Right renal pelvis (tissue), 4 donors: ENCODE measurements around the gene FBLN1. TPM values are rescaled to one million over a fixed set of nuclear protein-coding genes. Genes with fewer than 3 reads are reported as not detected.
A peak's percentile ranks its signal among the peaks of the same experiment; 100 is the strongest.
"Not testable (repeated sequence)": the region's sequence is repeated elsewhere in the genome, so short reads cannot be mapped to it uniquely, and the experiment has no call there.

ENCODE experiments used
- DNase-seq, 4 donors: peaks; one replicate each; pipeline ENCODE4 v3.0.0-alpha.2; 2013; ENCODE audit warnings: low read depth in 4 of 4, low spot score in 3 of 4, missing footprints in 1 of 4
- polyA plus RNA-seq, 4 donors: library from polyadenylated mRNA; unstranded; fragments of 120-200 nt; gene quantifications; one replicate each; pipeline ENCODE4 v1.2.1, GENCODE V29; 2013; ENCODE audit not compliant: insufficient read length in 4 of 4

The FBLN1 gene
- polyA plus RNA-seq, 4 donors, result 95.2 to 194 (median 139) TPM

DNA sequence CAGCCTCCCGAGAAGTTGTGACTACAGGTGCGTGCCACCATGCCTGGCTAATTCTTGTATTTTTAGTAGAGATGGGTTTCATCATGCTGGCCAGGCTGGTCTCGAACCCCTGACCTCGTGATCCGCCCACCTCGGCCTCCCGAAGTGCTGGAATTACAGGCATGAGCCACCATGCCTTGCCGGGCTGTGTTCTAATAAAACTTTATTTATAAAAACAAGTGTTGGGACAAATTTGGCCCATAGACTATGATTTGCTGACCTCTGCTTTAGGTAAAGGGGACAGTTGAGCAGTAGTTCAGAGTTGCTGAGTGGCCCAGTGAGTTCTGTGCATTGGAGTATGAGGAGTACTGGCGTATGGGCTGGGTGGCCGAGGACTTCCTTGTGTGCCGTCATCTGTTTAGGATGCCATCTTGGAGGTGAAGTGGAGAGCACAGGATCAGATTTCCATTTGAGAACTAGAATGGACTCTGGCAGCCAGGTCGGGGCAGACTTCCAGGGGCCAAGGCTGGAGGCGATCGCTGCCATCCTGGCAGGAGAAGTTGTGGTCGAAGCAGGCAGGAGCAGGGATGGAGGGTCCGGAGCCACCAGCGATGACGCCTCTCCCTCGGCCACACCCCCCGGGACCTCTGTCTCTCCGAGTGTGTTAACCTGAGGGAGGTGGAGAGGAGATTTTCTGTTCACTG, 43.8 kb downstream of the FBLN1 start:
- DNase-seq, result no peak

DNA sequence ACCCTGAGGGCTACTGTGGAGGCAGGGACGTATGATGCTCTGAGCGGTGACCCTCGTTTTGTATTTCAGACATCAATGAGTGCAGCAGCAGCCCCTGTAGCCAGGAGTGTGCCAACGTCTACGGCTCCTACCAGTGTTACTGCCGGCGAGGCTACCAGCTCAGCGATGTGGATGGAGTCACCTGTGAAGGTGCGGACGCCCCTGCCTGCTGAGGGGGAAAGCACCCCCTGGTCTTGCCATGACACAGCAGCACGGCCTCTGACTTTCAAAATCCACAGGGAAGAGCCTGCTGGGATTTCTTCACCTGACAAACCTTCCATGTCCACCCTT, 44.3 kb downstream of the FBLN1 start:
- no peak for DNase-seq

DNA sequence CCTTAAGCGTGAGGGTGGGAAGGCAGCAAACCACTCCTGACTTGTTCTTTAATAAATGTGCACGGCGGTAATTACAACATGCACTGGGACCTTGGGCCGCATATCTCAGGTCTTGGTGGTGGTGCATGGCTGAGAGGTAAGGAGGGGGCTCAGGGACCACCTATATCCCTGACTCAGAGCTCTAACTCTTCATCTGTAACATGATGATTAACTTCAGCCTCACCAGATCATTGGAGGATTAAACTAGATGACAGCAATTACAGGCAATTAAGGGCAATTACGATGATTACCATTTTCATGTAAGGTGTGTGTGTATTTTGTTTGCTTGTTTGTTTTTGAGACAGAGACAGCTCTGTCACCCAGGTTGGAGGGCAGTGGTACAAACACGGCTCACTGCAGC, 45.0 kb downstream of the FBLN1 start:
- no peak for DNase-seq

DNA sequence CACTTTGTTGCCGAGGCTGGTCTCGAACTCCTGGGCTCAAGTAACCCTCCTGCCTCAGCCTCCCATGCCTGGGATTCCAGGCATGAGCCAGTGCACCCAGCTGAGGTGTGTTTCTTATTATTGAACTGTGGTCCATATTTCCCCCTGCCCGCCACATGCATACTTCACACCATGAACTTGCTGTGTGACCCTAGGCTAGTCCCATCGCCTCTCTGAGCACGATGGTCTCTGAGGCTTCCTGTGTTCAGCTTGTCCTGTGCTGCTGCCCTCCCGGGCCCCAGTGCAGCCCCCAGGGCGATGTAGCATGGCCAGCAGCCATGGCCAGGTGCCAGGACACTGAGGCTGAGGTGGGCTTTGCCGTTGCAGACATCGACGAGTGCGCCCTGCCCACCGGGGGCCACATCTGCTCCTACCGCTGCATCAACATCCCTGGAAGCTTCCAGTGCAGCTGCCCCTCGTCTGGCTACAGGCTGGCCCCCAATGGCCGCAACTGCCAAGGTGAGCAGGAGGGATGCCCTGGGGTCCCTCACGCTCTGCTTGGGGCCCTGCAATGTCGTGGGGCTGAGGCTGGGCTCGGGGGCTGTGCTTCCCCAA, 45.7 kb downstream of the FBLN1 start:
- no peak for DNase-seq

DNA sequence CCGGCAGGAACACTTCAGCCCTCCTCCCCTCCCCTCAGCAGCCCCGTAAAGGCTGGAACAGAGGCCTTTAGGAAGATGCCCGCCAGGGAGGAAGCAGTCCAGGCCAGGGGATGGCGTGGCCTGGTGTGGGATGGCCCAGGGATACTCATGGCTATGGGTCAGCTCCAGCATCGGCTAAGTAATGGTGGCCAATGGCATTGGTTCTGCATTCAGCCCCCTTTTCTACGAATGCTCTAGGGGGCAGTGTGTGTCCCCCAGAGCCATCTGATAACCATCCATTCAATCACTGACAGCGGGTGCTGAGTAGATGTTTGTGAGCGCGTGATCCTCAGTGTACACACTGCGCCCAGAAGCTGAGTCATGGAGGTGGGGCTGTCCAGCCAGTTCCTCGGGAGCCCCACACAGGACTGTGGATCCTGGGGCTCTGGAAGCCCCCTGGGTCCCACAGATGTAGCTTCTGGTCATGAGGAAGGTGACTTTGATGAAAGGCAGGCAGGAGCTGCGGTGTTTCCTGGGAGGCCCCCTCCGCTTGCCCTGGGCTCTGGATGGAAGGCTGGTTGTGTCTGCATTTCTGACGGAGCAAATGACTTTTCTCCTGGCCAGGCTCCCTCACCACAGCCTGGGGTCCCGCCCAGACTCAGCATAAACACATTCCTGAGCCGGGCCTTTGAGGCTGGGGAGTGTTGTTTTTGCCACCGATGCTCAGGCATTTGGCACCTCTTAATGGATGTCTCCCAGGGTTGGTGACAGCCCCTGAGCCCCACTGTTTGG, 46.5 kb downstream of the FBLN1 start:
- no peak for DNase-seq

DNA sequence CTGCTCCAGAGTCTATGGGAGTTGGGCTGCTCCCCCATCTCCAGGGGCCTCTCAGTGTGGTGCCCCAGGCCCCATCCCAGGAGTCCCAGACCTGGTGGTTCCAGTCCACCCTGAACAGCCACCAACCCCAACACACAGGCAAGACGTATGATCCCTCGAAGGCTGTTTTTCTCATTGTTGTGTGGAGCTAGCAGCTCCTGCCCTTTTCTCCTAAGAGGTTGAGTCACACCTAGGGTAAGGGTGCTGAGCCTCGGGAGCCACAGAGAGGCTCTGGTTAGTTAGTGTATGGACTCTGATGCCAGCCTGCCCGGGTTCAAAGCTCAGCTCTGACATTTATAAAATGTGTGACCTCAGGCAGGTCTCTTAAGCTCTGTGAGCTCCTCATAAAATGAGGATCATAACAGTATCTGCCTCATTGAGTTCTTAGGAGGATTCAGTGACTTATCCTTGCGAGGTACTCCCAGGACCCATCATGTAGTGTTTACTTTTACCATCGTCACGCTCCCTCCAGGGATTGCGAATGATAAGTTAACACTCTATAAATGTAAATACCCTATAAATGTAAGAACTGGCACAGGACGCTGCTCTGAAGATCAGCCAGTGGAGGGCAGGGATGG, 47.2 kb downstream of the FBLN1 start:
- no peak for DNase-seq

DNA sequence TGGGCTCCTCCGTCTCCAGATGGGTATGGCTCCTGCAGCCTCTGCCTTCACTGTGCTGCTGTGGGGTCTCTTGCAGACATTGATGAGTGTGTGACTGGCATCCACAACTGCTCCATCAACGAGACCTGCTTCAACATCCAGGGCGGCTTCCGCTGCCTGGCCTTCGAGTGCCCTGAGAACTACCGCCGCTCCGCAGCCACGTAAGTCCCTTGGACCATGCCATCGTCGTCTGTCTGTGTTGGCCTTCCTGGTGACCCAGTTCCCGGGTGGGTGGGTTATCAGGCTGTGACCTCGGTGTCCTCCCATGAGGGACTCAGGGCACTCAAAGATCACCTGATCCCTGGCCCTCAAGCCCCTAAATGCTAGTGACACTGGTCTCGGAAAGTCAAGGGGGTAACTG, 47.7 kb downstream of the FBLN1 start:
- DNase-seq, result no peak

DNA sequence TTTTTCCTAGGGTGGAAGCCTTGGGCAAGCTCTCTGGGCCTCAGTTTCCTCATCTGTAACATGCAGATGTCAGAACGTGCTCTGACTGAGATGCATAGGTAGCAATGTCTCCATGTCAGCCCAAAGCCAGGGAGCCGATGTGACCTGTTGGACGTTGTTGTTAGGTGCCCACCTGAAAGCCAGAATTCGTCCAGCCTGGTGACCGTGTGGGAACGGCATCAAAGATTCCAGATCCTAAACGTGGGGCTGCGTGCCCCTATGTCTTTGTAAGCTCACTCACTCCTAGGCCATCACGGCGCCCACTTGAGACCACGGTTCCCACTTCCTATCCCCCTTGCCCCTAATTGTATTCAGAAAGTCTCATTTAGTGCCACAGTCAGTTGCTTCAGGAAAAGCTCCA, 48.2 kb downstream of the FBLN1 start:
- DNase-seq, result no peak

DNA sequence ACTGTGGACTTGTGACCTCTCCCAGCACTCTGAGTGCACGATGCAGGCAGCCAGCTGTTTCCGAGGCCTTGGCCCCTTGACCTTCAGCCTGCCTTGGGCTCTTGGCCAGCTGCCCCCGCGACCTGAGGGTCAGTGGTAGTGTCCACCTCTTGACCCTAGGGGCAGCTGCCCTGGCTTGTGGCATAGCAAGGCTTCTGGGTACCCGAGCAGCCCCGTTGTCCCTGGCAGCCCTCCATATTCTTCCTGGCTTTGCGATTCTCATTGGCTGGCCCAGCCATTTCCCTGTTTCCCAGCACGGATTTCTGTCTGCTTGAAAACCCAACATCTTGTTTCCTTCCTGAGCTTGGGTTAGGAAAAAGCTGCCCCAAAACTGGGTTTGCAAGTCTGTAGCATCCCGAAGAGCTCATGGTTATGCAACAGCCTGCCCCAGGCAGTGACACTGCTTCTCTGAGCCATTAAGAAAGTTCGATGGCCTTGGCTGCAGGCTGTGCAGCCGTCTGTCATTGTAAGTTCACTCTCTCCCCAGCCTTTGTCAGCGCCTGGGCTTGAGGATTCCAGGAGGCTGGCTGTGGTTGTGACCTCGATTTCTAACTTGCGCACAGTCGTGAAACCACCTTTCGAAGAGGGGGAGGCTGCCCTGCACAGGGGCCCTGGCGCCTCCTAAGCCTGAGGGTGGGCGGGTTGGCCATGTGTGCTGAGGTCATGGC, 48.8 kb downstream of the FBLN1 start:
- DNase-seq, result no peak

DNA sequence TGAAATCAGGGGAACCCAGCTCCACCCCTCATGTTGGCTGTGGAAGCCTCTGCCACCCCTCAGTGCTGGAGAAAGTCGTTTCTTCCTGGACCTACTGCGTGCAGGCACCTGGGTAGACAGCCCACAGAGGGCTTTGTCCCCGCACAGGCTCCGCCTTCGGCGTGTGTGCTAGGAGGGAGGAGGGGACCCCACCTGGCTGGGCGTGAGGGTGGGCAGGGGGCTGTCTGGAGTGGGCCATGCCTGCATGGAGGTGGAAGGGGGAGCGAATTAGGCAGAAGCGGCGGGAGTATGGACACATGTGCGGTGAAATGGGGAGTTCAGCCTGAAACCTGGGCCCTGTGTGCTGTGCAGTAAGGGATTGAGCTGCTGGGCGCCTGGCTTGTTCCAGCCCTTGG, 49.3 kb downstream of the FBLN1 start:
- no peak for DNase-seq

DNA sequence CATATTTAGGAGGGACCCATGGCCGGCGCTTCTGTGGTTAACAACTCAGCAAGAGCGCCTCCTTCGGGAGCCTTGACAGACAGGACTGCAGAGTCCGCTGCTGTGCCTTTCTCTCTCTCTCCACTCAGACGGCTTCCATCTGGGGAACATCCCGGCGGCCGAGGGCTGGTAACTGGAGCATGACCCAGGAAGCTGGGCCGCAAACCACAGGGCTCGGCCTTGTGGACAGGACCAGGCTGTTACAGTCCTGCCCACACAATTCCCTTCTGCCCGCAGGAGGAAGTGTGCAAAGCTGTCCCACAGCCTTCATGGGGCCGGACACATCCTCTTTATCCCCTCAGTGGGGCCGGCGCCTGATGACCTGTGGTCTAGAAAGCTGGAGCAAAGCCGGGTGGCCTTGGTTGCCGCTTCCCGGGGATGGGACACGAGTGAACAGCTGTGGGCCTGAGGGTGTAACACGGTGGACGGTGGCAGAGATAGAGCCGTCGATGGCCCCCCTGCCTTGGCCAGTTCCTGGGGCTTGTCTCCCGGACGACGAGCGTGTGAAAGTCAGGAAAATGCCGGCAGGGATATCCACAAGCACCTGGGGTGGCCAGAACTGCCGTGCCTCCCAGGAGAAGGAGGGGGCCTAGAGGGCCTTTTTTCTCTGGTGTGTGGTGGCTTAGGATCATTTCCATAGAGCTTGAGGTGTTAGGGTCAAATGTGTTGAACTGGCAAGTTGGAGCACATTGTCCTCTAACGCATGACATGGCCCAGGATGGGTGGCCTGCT, 50.1 kb downstream of the FBLN1 start:
- peak in 3 of 4 donors; percentile 42 to 70 (median 67) for DNase-seq

DNA sequence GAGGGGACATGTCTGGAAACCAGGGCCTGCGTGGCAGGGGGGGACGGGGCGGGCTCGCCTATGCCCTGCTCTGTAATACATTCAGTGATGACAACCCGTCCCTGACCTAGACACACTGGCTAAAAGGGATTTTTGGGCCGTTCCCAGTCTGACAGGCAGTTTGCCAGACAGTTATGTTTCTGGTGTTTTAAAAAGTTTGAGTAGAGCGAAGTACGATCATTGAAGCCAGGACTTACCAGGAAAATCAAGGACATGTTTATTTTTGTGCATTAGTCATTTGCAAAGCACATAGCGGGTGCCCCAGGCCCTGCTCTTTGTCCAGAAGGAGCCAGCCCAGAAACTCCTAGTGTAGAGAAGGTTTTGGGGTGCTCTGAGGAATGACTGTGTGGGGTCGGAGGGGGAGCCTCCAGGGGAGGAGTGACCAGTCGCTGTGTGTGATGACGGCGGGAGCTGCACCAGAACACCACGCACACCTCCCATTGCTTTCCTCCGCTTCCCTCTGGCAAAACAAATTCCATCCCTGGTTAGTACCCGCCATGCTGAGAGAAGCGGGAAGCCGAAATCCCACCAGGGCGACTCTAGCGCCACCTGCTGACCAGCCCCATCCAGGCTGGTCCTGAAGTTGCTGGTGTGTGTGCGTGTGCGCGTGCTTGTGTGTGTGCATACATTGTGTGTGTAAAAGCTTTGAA, 50.8 kb downstream of the FBLN1 start:
- peak; percentile 62 to 84 (median 74) for DNase-seq

DNA sequence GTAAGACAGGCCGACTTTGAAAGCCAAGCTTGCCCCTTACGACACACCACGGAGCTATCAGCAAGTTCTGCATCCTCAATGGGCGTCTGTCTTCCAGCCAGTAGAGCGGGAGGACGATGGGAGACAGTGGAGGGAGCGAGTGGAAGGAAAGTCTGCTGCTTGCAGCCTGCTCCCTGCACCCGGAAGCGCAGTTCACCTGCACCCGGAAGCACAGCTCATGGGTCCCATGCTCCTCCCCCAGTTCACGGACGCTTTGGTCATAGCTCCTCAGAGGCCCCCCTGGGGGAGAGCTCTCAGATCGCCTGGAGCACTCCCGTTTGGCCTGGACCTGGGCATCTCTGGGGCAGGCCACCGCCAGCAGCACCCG, 51.3 kb downstream of the FBLN1 start:
- DNase-seq, result no peak

DNA sequence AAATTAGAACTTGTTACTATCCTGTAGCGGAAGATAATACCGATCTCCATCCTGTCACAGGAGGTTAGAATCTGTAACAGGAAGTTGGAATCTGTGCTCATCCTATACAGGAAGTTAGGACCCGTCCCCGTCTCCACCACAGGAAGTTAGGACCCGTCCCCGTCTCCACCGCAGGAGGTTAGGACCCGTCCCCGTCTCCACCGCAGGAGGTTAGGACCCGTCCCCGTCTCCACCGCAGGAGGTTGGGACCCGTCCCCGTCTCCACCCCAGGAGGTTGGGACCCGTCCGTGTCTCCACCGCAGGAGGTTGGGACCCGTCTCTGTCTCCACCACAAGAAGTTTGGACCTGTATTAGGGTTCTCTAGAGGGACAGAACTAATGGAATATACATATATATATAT, 52.2 kb downstream of the FBLN1 start:
- no peak for DNase-seq

DNA sequence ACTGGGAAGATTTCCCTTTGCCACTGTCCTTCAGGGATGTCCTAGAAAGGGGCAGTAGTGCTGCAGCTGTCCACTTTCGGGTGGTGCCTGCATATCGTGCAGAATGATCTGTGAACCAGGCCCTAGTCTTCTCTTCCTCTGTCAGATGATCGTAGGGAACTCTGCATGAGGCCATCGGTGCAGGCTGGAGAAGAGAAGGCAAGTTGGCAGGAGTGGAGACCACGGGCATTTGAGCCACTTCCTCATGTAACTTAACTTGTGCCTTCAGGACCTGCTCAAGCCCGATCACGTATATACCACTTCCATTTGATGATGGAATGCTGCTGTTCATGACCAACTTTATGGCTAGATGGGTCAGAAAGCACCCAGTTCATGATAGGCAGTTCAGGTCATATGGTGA, 55.2 kb downstream of the FBLN1 start:
- not testable (repeated sequence) for DNase-seq

DNA sequence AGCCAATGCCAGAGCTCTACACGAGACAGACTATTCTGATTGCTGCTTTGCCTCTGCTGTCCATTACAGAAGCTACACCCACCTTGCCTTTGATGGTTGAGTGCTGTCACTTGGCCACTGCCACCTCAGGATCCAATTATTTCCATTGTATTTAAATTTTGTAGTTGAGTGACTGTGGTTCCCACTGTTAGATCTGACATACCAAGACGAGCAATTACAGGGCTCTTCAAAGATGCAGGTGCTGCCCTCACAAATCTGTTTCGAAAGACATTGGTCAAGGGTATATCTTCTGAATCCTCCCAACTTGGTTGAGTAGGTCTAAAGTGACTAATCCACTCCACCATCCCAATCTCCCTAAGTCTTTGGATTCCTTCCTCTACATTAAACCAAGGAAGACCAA, 57.4 kb downstream of the FBLN1 start:
- DNase-seq, result not testable (repeated sequence)

DNA sequence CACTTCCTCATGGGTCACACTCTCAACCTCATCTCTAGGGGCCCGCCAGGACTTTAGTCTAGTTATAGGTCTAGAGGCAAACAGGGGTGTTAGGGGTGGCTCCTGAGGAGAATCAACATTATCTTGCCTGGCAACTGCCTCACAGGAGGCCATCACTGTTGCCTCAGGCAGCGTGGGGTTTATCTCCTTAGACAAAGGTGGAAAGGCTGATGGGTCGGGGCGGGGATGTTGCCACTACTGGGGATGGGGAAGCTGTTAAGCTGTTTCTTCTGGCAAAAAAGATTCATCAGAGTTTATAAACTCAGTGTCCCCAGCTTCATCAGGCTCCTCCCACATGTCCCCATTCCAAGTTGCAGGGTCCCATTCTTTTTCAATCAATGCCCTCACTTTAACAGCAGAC, 58.1 kb downstream of the FBLN1 start:
- DNase-seq, result not testable (repeated sequence)

DNA sequence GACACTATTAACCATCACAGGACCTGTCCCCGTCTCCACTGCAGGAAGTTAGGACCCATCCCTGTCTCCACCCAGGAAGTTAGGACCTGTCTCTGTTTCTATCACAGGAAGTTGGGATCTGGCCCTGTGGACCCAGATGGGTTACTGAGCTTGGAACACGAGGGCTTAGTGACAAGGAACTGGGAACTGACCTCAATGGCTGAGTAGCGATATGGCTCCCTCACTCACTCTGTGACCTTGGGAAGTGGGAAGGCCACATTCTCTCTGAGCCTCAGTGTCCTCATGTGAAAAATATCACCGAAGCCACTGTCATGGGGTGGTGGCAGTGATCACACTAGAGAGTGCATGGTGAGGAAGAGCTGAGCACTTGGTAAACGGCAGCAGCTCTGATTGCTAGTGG, 59.4 kb downstream of the FBLN1 start:
- DNase-seq, result no peak

DNA sequence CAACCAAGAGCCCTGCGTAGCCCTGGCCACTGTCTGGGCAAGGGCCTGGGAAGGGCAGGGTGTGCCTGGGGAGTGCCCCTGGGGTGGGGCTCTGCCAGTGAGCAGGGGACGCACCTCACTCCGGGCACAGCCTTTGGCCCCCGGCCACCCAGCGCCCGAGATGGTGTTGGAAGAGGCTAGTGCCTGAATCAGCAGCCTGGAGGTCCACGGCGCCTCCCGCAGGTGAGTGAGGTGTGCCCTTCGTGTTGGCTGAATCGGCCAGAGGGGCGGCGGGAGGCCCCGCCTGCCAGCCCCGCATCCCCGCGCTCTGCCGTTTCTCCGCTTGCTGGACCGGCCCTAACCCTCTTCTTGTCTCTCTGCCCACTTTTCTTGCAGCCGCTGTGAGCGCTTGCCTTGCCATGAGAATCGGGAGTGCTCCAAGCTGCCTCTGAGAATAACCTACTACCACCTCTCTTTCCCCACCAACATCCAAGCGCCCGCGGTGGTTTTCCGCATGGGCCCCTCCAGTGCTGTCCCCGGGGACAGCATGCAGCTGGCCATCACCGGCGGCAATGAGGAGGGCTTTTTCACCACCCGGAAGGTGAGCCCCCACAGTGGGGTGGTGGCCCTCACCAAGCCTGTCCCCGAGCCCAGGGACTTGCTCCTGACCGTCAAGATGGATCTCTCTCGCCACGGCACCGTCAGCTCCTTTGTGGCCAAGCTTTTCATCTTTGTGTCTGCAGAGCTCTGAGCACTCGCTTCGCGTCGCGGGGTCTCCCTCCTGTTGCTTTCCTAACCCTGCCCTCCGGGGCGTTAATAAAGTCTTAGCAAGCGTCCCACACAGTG, 60.1 kb downstream of the FBLN1 start:
- no peak for DNase-seq
